Measurements from ENCODE around the gene CGNL1. TPM values are rescaled to one million over a fixed set of nuclear protein-coding genes. Genes with fewer than 3 reads are reported as not detected.

The CGNL1 gene
- total RNA-seq, 1 experiment from 2014 or later: 34.6 TPM

DNA sequence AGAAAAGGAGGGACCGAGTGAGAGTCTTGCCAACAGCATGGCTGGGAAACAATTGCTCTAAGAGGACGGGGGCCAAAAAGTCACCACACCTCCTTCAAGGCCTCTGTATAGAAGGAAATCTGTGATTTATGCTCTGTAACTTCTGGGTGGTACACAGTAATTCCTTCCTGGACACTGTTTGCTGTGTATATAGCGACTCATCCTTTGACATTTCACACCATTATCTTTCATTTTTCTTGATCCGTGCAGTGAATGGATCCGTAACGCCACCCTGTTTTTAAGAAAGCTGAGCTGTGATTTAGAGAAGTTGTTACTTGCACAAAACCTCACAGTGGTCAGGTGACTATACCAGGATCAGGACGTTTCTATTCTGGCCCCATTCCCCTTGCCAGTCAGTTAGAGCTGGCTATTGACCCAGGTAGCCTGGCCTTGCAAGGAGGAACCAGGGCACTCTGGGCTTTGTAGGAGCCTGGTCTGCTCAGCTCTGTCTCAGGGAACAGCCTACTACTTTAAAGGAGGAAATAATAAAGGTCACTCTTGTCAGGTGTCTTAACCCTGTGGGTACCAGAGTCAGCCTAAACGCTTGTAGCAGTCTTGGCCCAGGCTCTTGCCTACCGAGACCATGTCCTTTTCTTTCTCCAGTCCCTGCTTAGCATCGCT is 128.9 kb downstream of the CGNL1 start:
- Histone ChIP-seq H2BK12ac (ENCODE audit: insufficient read length, low read depth, low read length) (no peak overlapping the region), H3K18ac (ENCODE audit: insufficient read length, low read depth, low read length) (no peak overlapping the region), H3K9me3 (ENCODE audit: control insufficient read depth, low read depth, low read length) (no peaks in the 10 kb centered on the region), H2BK20ac (ENCODE audit: low read depth, low read length, poor library complexity, severe bottlenecking) (no peak overlapping the region), H3T11ph (ENCODE audit: low read length) (no peak overlapping the region), H2AK5ac (ENCODE audit: insufficient read length, low read length) (no peak overlapping the region), H3K79me2 (ENCODE audit: insufficient read depth, low read length) (no peaks in the 10 kb centered on the region), H3K4ac (ENCODE audit: low read depth, low read length) (no peak overlapping the region), H3K9ac (ENCODE audit: extremely low read depth, insufficient read length, low read length) (no peak overlapping the region), H4K8ac (replicated peaks; ENCODE audit: insufficient read length, low read depth, low read length) (no peak overlapping the region), H2AFZ (ENCODE audit: low read length) (no peak overlapping the region), H3K56ac (ENCODE audit: insufficient read length, low read depth, low read length) (no peak overlapping the region), H4K5ac (ENCODE audit: insufficient read length, low read depth, low read length) (no peak overlapping the region), H3K4me2 (ENCODE audit: insufficient read depth, insufficient read length, low read length) (no peak overlapping the region), H3K27me3 (ENCODE audit: insufficient read depth, low read length) (no peaks in the 10 kb centered on the region), H2BK15ac (ENCODE audit: low read depth, low read length) (no peak overlapping the region), H2BK5ac (ENCODE audit: insufficient read length, low read length) (no peak overlapping the region), H3K27ac (ENCODE audit: insufficient read length, low read depth, low read length) (no peak overlapping the region), H3K23me2 (ENCODE audit: insufficient read length, low read depth, low read length, poor library complexity, severe bottlenecking) (no peaks in the 10 kb centered on the region), H3K23ac (ENCODE audit: insufficient read length, low read depth, low read length) (no peak overlapping the region), H4K91ac (ENCODE audit: insufficient read length, low read depth, low read length) (no peak overlapping the region), H2BK120ac (ENCODE audit: low read depth, low read length, poor library complexity, severe bottlenecking) (no peak overlapping the region), H3K14ac (ENCODE audit: insufficient read depth, low read length) (no peak overlapping the region), H3K79me1 (ENCODE audit: insufficient read depth, low read depth, low read length, poor library complexity, severe bottlenecking) (no peaks in the 10 kb centered on the region), H3K4me1 (ENCODE audit: insufficient read depth, low read length) (peaks cover 3% of the 10 kb centered on the region; the same call in 1 of the 2 replicates), H4K20me1 (ENCODE audit: control insufficient read depth, insufficient read depth, insufficient read length) (no peaks in the 10 kb centered on the region)
- peaks cover 2% of the 10 kb centered on the region; the same call in 1 of the 2 replicates for H3K27me3 Mint-ChIP-seq (ENCODE audit: low read depth)
- no peak for DNase-seq
- TF ChIP-seq, protein P1, sequence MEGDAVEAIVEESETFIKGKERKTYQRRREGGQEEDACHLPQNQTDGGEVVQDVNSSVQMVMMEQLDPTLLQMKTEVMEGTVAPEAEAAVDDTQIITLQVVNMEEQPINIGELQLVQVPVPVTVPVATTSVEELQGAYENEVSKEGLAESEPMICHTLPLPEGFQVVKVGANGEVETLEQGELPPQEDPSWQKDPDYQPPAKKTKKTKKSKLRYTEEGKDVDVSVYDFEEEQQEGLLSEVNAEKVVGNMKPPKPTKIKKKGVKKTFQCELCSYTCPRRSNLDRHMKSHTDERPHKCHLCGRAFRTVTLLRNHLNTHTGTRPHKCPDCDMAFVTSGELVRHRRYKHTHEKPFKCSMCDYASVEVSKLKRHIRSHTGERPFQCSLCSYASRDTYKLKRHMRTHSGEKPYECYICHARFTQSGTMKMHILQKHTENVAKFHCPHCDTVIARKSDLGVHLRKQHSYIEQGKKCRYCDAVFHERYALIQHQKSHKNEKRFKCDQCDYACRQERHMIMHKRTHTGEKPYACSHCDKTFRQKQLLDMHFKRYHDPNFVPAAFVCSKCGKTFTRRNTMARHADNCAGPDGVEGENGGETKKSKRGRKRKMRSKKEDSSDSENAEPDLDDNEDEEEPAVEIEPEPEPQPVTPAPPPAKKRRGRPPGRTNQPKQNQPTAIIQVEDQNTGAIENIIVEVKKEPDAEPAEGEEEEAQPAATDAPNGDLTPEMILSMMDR (conservative IDR thresholded peaks at IDR 0.05): no peak
- peak overlapping the region in 1 of 3 experiments; percentile 69; a peak in 2 of 7 replicates for H3K27ac Mint-ChIP-seq
- H3K36me3 Mint-ChIP-seq (ENCODE audit: insufficient read depth in 1 of 3, low read depth in 3 of 3): peaks cover 0 to 4% (median 0%) of the 10 kb centered on the region in 3 experiments; a peak in 1 of 7 replicates
- H3K4me3 Mint-ChIP-seq: no peak overlapping the region
- no peaks in the 10 kb centered on the region for H3K9me3 Mint-ChIP-seq
- peaks cover 36 to 45% of the 10 kb centered on the region in 2 experiments for H3K4me1 Mint-ChIP-seq
- no CpG with 5 or more reads among the region's 10 CpGs for WGBS (ENCODE audit: extremely low coverage, insufficient read length, low lambda C conversion rate)
